HT1080 (cell line): ENCODE measurements around the gene SH3PXD2A. TPM values are rescaled to one million over a fixed set of nuclear protein-coding genes. Genes with fewer than 3 reads are reported as not detected.
A peak's percentile ranks its signal among the peaks of the same experiment; 100 is the strongest.

Source experiments
- DNase-seq: peaks from one replicate; pipeline ENCODE4 v3.0.0-alpha.2; 2015; ENCODE audit warnings: low read depth
- total RNA-seq: library from RNA; depleted of rRNA; stranded (reverse); fragments of >200 nt; shearing (Covaris generic); gene quantifications from 2 replicates; pipeline ENCODE4 v1.2.3, GENCODE V29; 2014

The SH3PXD2A gene
- total RNA-seq, 1 experiment from 2014 or later = 5.8 TPM

GRCh38 chr10:103627111-103627892 is 228.1 kb downstream of the SH3PXD2A start:
- no peak for DNase-seq

- no peak for DNase-seq
Measured at GRCh38 chr10:103626178-103626577, 229.2 kb downstream of the SH3PXD2A start.

GRCh38 chr10:103622935-103623574 is 232.3 kb downstream of the SH3PXD2A start:
- DNase-seq = no peak

GRCh38 chr10:103622286-103622685 is 233.1 kb downstream of the SH3PXD2A start:
- no peak for DNase-seq

- no peak for DNase-seq
Measured at GRCh38 chr10:103621783-103622125, 233.6 kb downstream of the SH3PXD2A start.

- DNase-seq = no peak
Measured at GRCh38 chr10:103620891-103621782, 234.2 kb downstream of the SH3PXD2A start.

GRCh38 chr10:103620352-103620740 is 235.0 kb downstream of the SH3PXD2A start:
- DNase-seq = no peak

- DNase-seq = no peak
Measured at GRCh38 chr10:103619424-103620351, 235.7 kb downstream of the SH3PXD2A start.

GRCh38 chr10:103618575-103619423 is 236.6 kb downstream of the SH3PXD2A start:
- DNase-seq = no peak

- no peak for DNase-seq
Measured at GRCh38 chr10:103617602-103618385, 237.6 kb downstream of the SH3PXD2A start.

- no peak for DNase-seq
Measured at GRCh38 chr10:103616705-103617601, 238.4 kb downstream of the SH3PXD2A start.

- no peak for DNase-seq
Measured at GRCh38 chr10:103614306-103615158, 240.8 kb downstream of the SH3PXD2A start.

- DNase-seq = no peak
Measured at GRCh38 chr10:103613616-103614015, 241.8 kb downstream of the SH3PXD2A start.

- peak; percentile 36 for DNase-seq
Measured at GRCh38 chr10:103612462-103613365, 242.7 kb downstream of the SH3PXD2A start.

- no peak for DNase-seq
Measured at GRCh38 chr10:103610921-103611511, 244.4 kb downstream of the SH3PXD2A start.

GRCh38 chr10:103610083-103610472 is 245.3 kb downstream of the SH3PXD2A start:
- no peak for DNase-seq
